Uterus (tissue), 2 donors: ENCODE measurements around the gene SIGLEC15.

Experiments used
- POLR2A ChIP-seq, 2 donors: fragments of 450-650 bp; IDR thresholded peaks; one replicate each; pipeline ENCODE4 v1.6.1; 2016; ENCODE audit warnings: antibody characterized with exemption in 2 of 2, mild to moderate bottlenecking in 1 of 2, moderate library complexity in 1 of 2
- TF ChIP-seq, protein P1 (sequence below), 4 experiments: fragments of 200-600 bp in 2 of 4; fragments of 450-650 bp in 2 of 4; sonication (generic) in 2 of 4; IDR thresholded peaks; one replicate each; pipeline ENCODE4 v1.5.1; 2016 to 2019; ENCODE audit warnings: antibody characterized with exemption in 4 of 4, mild to moderate bottlenecking in 2 of 4, moderate library complexity in 1 of 4

DNA sequence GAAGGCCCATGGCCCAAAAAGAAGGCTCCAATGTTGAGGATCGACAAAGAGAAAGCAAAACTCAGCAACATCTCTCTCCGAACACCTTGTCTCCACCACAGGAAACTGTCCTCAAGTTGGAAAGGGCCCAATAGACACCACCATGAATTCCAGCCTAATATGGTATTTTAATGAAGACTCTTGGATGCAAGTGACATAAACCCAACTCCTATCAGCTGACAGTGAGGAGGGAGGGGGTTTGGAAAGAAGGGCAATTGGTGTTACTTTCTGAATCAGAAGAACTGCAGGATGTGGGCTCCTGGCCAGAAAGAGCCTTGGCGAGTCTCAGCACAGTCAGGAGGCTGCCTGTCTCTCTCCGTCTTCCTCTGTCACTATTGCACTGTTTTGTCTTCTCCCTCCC, 40.3 kb upstream of the SIGLEC15 start:
- TF ChIP-seq, protein P1, sequence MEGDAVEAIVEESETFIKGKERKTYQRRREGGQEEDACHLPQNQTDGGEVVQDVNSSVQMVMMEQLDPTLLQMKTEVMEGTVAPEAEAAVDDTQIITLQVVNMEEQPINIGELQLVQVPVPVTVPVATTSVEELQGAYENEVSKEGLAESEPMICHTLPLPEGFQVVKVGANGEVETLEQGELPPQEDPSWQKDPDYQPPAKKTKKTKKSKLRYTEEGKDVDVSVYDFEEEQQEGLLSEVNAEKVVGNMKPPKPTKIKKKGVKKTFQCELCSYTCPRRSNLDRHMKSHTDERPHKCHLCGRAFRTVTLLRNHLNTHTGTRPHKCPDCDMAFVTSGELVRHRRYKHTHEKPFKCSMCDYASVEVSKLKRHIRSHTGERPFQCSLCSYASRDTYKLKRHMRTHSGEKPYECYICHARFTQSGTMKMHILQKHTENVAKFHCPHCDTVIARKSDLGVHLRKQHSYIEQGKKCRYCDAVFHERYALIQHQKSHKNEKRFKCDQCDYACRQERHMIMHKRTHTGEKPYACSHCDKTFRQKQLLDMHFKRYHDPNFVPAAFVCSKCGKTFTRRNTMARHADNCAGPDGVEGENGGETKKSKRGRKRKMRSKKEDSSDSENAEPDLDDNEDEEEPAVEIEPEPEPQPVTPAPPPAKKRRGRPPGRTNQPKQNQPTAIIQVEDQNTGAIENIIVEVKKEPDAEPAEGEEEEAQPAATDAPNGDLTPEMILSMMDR (IDR thresholded peaks at IDR 0.05), result no peak
- no peak for TF ChIP-seq POLR2A (IDR thresholded peaks at IDR 0.05)
